ENCODE data around the gene DSE.

GRCh38 chr6:116385921-116386320 lies 15.2 kb downstream of the DSE start:
- TF ChIP-seq EP300 (IDR thresholded peaks at IDR 0.05) (no peak), CTCF (IDR thresholded peaks at IDR 0.05) (no peak), POLR2A (IDR thresholded peaks at IDR 0.05) (no peak)
